Measurements from ENCODE around the gene KNDC1.

- TF ChIP-seq POLR2AphosphoS5 (IDR thresholded peaks at IDR 0.05) (no peak), CTCF (IDR thresholded peaks at IDR 0.05) (no peak)
Measured at GRCh38 chr10:133115976-133116375, 44.0 kb upstream of the KNDC1 start.
